Erythroblast (primary cell): ENCODE results near the gene MAN1C1.

ENCODE experiments used
- GATA1 ChIP-seq: IDR thresholded peaks from 2 replicates; pipeline ENCODE4 v1.6.1; 2011; ENCODE audit warnings: low read depth, mild to moderate bottlenecking, control low read depth, low read length, moderate library complexity
- POLR2A ChIP-seq: IDR thresholded peaks from 2 replicates; pipeline ENCODE4 v1.6.1; 2011; ENCODE audit warnings: mild to moderate bottlenecking, low read length

DNA sequence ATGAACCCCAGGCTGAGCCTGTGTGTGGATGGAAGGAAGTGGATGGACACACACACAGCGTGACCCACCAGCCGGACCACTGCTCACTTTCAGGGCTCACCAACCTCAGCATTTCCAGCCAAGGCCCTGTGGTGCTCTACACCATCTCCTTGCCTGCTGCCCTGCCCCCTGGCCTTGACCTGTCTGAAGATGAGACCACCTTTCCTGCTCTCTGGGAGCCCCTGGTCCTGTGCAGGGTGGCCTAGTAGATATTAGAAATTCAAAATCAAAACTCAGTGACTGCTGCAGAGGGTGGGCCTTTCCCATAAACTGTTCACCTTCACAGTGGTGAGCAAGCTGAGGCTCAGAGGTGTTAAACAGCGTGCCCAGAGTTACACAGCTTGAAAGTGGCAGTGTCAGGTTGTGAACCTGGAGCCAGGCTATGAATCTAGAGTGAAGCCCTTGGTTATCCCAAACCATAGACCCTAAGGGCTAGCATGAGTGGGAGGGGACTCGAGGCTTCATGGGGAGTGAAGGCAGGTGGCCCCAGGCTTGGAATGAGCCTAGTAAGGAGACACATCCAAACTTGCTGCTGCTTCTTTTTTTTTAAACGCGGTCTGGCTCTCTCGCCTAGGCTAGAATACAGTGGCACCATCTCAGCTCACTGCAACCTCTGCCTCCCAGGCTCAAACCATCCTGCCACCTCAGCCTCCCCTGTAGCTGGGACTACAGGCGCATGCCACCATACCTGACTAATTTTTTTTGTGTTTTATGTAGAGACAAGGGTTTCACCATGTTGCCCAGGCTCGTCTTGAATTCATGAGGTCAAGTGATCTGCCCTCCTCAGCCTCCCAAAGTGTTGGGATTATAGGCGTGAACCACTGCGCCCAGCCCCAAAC, 41.5 kb downstream of the MAN1C1 start:
- TF ChIP-seq POLR2A: no peak
- TF ChIP-seq GATA1: no peak
